Spleen (tissue), 7 donors: ENCODE measurements around the gene RASAL3.

Source experiments
- POLR2A ChIP-seq, 3 donors: fragments of 450-650 bp; IDR thresholded peaks; one replicate each; pipeline ENCODE4 v1.5.1; 2017; ENCODE audit warnings: antibody characterized with exemption in 3 of 3, mild to moderate bottlenecking in 1 of 3
- TF ChIP-seq, protein P1 (sequence below), 11 experiments: fragments of 200-600 bp in 7 of 11; fragments of 450-650 bp in 4 of 11; sonication (generic) in 4 of 11; IDR thresholded peaks in 8 of 11; conservative IDR thresholded peaks in 3 of 11; 1 replicate in 7 of 11; 2 replicates in 4 of 11; pipeline versions ENCODE4 v1.4.0 to v1.8.0; 2016 to 2021; ENCODE audit warnings: antibody characterized with exemption in 11 of 11, inconsistent platforms in 4 of 11, mild to moderate bottlenecking in 1 of 11
- donor health status: DM: no; HTN: no; CAD: no; lungs with moderate emphysema.
- donor health status: DM: no; HTN: no; CAD: no.
- donor health status: DM: no; HTN: no; CAD: no.

DNA sequence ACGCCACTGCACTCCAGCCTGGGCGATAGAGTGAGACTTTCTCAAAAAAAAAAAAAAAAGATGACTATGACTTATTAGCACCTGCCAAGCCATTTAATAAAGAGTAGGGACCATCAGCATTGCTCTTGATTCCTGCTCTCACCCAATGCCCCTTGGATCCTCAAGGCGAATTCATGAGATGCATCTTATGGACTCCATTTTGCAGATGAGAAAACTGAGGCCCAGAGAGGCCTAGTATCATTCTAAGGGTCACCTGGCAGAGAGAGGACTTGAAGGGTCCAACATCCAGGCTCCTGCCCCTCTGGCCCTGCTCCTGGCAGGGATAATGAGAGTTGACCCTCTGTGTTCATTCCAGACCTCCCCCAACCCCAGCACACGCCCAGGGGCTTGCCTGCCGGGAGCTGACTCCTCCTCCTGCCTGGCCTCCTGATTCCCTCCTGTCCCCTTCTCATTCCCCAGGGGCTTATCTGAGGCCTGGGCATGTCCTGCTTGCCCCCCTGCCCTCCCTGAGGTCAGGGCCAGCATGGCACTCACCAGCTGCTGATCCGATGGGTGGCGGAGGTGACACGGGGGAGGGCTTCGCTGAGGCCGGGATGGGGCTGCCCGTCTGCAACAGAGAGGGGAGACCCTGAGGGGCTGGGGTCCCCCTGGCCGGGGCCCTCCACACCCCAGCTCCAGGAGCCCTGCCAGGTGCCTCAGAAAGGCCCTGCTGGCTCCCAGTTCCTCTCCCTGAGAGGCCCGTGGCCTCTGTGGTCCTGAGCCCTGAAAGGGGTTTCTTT lies 22.0 kb downstream of the RASAL3 start:
- TF ChIP-seq, protein P1, sequence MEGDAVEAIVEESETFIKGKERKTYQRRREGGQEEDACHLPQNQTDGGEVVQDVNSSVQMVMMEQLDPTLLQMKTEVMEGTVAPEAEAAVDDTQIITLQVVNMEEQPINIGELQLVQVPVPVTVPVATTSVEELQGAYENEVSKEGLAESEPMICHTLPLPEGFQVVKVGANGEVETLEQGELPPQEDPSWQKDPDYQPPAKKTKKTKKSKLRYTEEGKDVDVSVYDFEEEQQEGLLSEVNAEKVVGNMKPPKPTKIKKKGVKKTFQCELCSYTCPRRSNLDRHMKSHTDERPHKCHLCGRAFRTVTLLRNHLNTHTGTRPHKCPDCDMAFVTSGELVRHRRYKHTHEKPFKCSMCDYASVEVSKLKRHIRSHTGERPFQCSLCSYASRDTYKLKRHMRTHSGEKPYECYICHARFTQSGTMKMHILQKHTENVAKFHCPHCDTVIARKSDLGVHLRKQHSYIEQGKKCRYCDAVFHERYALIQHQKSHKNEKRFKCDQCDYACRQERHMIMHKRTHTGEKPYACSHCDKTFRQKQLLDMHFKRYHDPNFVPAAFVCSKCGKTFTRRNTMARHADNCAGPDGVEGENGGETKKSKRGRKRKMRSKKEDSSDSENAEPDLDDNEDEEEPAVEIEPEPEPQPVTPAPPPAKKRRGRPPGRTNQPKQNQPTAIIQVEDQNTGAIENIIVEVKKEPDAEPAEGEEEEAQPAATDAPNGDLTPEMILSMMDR (IDR thresholded peaks at IDR 0.05 in 8 of 11, conservative IDR thresholded peaks at IDR 0.05 in 3 of 11), result no peak
- TF ChIP-seq POLR2A (IDR thresholded peaks at IDR 0.05), result no peak
